Measurements from ENCODE around the gene KIF5B. TPM values are rescaled to one million over a fixed set of nuclear protein-coding genes. Genes with fewer than 3 reads are reported as not detected.

KIF5B gene
- total RNA-seq, 3 donors from 2014 or later = 91.6 to 188 (median 109) TPM

- TF ChIP-seq, protein P1, sequence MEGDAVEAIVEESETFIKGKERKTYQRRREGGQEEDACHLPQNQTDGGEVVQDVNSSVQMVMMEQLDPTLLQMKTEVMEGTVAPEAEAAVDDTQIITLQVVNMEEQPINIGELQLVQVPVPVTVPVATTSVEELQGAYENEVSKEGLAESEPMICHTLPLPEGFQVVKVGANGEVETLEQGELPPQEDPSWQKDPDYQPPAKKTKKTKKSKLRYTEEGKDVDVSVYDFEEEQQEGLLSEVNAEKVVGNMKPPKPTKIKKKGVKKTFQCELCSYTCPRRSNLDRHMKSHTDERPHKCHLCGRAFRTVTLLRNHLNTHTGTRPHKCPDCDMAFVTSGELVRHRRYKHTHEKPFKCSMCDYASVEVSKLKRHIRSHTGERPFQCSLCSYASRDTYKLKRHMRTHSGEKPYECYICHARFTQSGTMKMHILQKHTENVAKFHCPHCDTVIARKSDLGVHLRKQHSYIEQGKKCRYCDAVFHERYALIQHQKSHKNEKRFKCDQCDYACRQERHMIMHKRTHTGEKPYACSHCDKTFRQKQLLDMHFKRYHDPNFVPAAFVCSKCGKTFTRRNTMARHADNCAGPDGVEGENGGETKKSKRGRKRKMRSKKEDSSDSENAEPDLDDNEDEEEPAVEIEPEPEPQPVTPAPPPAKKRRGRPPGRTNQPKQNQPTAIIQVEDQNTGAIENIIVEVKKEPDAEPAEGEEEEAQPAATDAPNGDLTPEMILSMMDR (IDR thresholded peaks at IDR 0.05) = no peak
- ATAC-seq (no peak), DNase-seq (no peak)
- peaks cover 3% of the 10 kb centered on the region for H3K4me1 ChIP-seq (ENCODE audit: low read depth)
- H3K4me3 ChIP-seq = no peak overlapping the region
- no peaks in the 10 kb centered on the region for H3K9me3 ChIP-seq
- H3K36me3 ChIP-seq (ENCODE audit: low read depth) = peaks cover 24% of the 10 kb centered on the region
- intact Hi-C loops (cut with DNase I, micrococcal nuclease) = no loop called here
These were observed 19.3 kb downstream of the KIF5B start for GRCh38 chr10:32036922-32037321.

- no peak for DNase-seq
- H3K4me3 ChIP-seq = no peak overlapping the region
- TF ChIP-seq, protein P1 (IDR thresholded peaks at IDR 0.05) = no peak
- intact Hi-C loops (cut with DNase I, micrococcal nuclease) = no loop called here
- H3K36me3 ChIP-seq (ENCODE audit: low read depth) = peaks cover 24% of the 10 kb centered on the region
- no peak for ATAC-seq
- no peaks in the 10 kb centered on the region for H3K9me3 ChIP-seq
- no peaks in the 10 kb centered on the region for H3K4me1 ChIP-seq (ENCODE audit: low read depth)
These were observed 21.2 kb downstream of the KIF5B start for GRCh38 chr10:32035038-32035437.

DNA sequence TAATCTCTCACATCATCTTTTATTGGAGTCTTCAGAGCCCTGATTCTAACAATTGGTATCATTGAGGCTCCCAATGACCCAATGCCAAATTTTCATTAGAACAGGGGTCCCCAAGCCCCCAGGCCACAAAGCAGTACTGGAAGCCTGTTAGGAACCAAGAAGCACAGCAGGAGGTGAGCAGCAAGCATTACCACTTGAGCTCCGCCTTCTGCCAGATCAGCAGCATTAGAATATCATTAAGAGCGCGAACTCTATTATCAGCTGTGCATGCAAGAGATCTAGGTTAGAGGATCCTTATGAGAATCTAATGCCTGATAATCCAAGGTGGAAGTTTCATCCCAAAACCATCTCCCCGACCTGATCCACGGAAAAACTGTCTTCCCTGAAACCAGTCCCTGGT, 23.1 kb downstream of the KIF5B start:
- DNase-seq (no peak), ATAC-seq (no peak)
- TF ChIP-seq, protein P1 (IDR thresholded peaks at IDR 0.05) = no peak
- Histone ChIP-seq H3K4me1 (ENCODE audit: low read depth) (no peaks in the 10 kb centered on the region), H3K9me3 (no peaks in the 10 kb centered on the region), H3K36me3 (ENCODE audit: low read depth) (peaks cover 27% of the 10 kb centered on the region), H3K4me3 (no peak overlapping the region)
- intact Hi-C loops (cut with DNase I, micrococcal nuclease) = no loop called here

GRCh38 chr10:32031920-32032319, 24.3 kb downstream of the KIF5B start:
- TF ChIP-seq, protein P1 (IDR thresholded peaks at IDR 0.05) = no peak
- Histone ChIP-seq H3K36me3 (ENCODE audit: low read depth) (peaks cover 33% of the 10 kb centered on the region), H3K4me1 (ENCODE audit: low read depth) (no peaks in the 10 kb centered on the region), H3K9me3 (no peaks in the 10 kb centered on the region), H3K4me3 (no peak overlapping the region)
- intact Hi-C loops (cut with DNase I, micrococcal nuclease) = no loop called here
- ATAC-seq (no peak), DNase-seq (no peak)

DNA sequence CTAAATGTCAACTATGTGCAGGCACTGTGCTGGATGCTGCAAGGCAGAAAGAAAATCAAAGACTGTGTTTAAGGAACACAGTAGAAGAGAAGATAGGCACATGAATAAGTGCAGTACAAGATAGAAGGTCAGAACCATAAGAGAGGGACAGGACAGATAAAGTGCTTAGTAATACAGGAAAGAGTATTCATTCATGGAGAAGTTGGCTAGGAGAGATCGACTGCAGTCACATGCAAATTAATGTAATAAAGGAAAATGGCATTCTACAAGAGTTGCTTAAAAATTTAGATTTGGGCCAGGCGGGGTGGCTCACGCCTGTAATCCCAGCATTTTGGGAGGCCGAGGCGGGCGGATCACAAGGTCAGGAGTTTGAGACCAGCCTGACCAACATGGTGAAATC, 24.8 kb downstream of the KIF5B start:
- no peak for ATAC-seq

More for the DNA sequence above, 24.8 kb downstream of the KIF5B start:
- Histone ChIP-seq H3K4me1 (ENCODE audit: low read depth) (no peaks in the 10 kb centered on the region), H3K36me3 (ENCODE audit: low read depth) (peaks cover 33% of the 10 kb centered on the region), H3K9me3 (no peaks in the 10 kb centered on the region), H3K4me3 (no peak overlapping the region)
- TF ChIP-seq, protein P1 (IDR thresholded peaks at IDR 0.05) = no peak
- DNase-seq = no peak
- intact Hi-C loops (cut with DNase I, micrococcal nuclease) = no loop called here
